WTC11 (cell line): ENCODE data around the gene SIN3A. TPM values are rescaled to one million over a fixed set of nuclear protein-coding genes. Genes with fewer than 3 reads are reported as not detected.
A peak's percentile ranks its signal among the peaks of the same experiment; 100 is the strongest.

Experiments used
- ATF1 ChIP-seq: sonication (generic); formaldehyde crosslinking; IDR thresholded peaks from 2 replicates; pipeline ENCODE4 v1.8.1; 2023; ENCODE audit warnings: mild to moderate bottlenecking, moderate library complexity, missing genetic modification reagents
- ESRRA ChIP-seq: sonication (generic); formaldehyde crosslinking; IDR thresholded peaks from 2 replicates; pipeline ENCODE4 v1.8.1; 2022; ENCODE audit warnings: mild to moderate bottlenecking, missing genetic modification reagents, borderline replicate concordance
- ETV6 ChIP-seq: sonication (generic); formaldehyde crosslinking; IDR thresholded peaks from 2 replicates; pipeline ENCODE4 v1.8.1; 2022; ENCODE audit warnings: mild to moderate bottlenecking, missing genetic modification reagents
- FOXJ3 ChIP-seq: sonication (generic); formaldehyde crosslinking; IDR thresholded peaks from 2 replicates; pipeline ENCODE4 v1.9.0; 2021; ENCODE audit warnings: missing genetic modification reagents, mild to moderate bottlenecking, borderline replicate concordance
- GTF2I ChIP-seq: fragments of 250-450 bp; sonication (Bioruptor Pico); conservative IDR thresholded peaks from 2 replicates; pipeline ENCODE4 v1.4.0; 2021; ENCODE audit warnings: mild to moderate bottlenecking
- HMGA2 ChIP-seq: fragments of 250-450 bp; sonication (Bioruptor Pico); IDR thresholded peaks from 2 replicates; pipeline ENCODE4 v1.4.0; 2021; ENCODE audit warnings: mild to moderate bottlenecking, moderate library complexity
- KAT7 ChIP-seq: sonication (generic); formaldehyde crosslinking; IDR thresholded peaks from 2 replicates; pipeline ENCODE4 v1.8.1; 2023; ENCODE audit warnings: missing genetic modification reagents, mild to moderate bottlenecking, borderline replicate concordance
- MYBL2 ChIP-seq: sonication (generic); formaldehyde crosslinking; IDR thresholded peaks from 2 replicates; pipeline ENCODE4 v1.8.1; 2023; ENCODE audit warnings: mild to moderate bottlenecking, moderate library complexity, missing genetic modification reagents
- NR1H2 ChIP-seq: sonication (generic); formaldehyde crosslinking; IDR thresholded peaks from 2 replicates; pipeline ENCODE4 v1.9.0; 2021; ENCODE audit warnings: mild to moderate bottlenecking, moderate library complexity, missing genetic modification reagents
- PRRX2 ChIP-seq: fragments of 250-450 bp; sonication (Bioruptor Pico); IDR thresholded peaks from 2 replicates; pipeline ENCODE4 v1.8.0; 2021; ENCODE audit warnings: mild to moderate bottlenecking
- RORB ChIP-seq: fragments of 250-450 bp; sonication (Bioruptor Pico); IDR thresholded peaks from 2 replicates; pipeline ENCODE4 v1.9.0; 2021; ENCODE audit warnings: mild to moderate bottlenecking
- TP53 ChIP-seq: sonication (generic); formaldehyde crosslinking; IDR thresholded peaks from 2 replicates; pipeline ENCODE4 v1.8.1; 2023; ENCODE audit warnings: mild to moderate bottlenecking, missing genetic modification reagents
- USF1 ChIP-seq: sonication (generic); formaldehyde crosslinking; IDR thresholded peaks from 2 replicates; pipeline ENCODE4 v1.8.0; 2022; ENCODE audit warnings: mild to moderate bottlenecking, missing genetic modification reagents
- ZNF232 ChIP-seq: sonication (generic); formaldehyde crosslinking; IDR thresholded peaks from 2 replicates; pipeline ENCODE4 v1.8.0; 2022; ENCODE audit warnings: mild to moderate bottlenecking, missing genetic modification reagents
- ZNF263 ChIP-seq: sonication (generic); formaldehyde crosslinking; IDR thresholded peaks from 2 replicates; pipeline ENCODE4 v1.8.1; 2022; ENCODE audit warnings: low read depth, mild to moderate bottlenecking, moderate library complexity, missing genetic modification reagents
- ZNF317 ChIP-seq: sonication (generic); formaldehyde crosslinking; IDR thresholded peaks from 2 replicates; pipeline ENCODE4 v1.8.1; 2023; ENCODE audit warnings: low read depth, mild to moderate bottlenecking, moderate library complexity, missing genetic modification reagents, borderline replicate concordance
- ZNF396 ChIP-seq: fragments of 250-450 bp; sonication (Bioruptor Pico); IDR thresholded peaks from 2 replicates; pipeline ENCODE4 v1.8.0; 2021; ENCODE audit warnings: mild to moderate bottlenecking, moderate library complexity, borderline replicate concordance
- ZNF416 ChIP-seq: fragments of 250-450 bp; sonication (Bioruptor Pico); IDR thresholded peaks from 2 replicates; pipeline ENCODE4 v1.9.0; 2021; ENCODE audit warnings: mild to moderate bottlenecking, inconsistent platforms
- ZNF671 ChIP-seq: fragments of 250-450 bp; sonication (Bioruptor Pico); IDR thresholded peaks from 2 replicates; pipeline ENCODE4 v1.8.0; 2021; ENCODE audit warnings: mild to moderate bottlenecking
- total RNA-seq: library from RNA; stranded (reverse); gene quantifications from 3 replicates; pipeline ENCODE4 v1.2.3, GENCODE V29; 2021
- TF ChIP-seq, protein P1 (sequence below): sonication (generic); formaldehyde crosslinking; IDR thresholded peaks from 2 replicates; pipeline ENCODE4 v1.8.0; 2022; ENCODE audit warnings: missing genetic modification reagents
- TF ChIP-seq, protein P2 (sequence below): sonication (generic); formaldehyde crosslinking; IDR thresholded peaks from 2 replicates; pipeline ENCODE4 v1.8.0; 2023; ENCODE audit warnings: missing genetic modification reagents, mild to moderate bottlenecking, borderline replicate concordance
- TF ChIP-seq, protein P3 (sequence below): fragments of 250-450 bp; sonication (Bioruptor Pico); IDR thresholded peaks from 2 replicates; pipeline ENCODE4 v1.8.0; 2021; ENCODE audit warnings: mild to moderate bottlenecking

SIN3A gene
- total RNA-seq, 1 experiment from 2014 or later = 113 TPM

DNA sequence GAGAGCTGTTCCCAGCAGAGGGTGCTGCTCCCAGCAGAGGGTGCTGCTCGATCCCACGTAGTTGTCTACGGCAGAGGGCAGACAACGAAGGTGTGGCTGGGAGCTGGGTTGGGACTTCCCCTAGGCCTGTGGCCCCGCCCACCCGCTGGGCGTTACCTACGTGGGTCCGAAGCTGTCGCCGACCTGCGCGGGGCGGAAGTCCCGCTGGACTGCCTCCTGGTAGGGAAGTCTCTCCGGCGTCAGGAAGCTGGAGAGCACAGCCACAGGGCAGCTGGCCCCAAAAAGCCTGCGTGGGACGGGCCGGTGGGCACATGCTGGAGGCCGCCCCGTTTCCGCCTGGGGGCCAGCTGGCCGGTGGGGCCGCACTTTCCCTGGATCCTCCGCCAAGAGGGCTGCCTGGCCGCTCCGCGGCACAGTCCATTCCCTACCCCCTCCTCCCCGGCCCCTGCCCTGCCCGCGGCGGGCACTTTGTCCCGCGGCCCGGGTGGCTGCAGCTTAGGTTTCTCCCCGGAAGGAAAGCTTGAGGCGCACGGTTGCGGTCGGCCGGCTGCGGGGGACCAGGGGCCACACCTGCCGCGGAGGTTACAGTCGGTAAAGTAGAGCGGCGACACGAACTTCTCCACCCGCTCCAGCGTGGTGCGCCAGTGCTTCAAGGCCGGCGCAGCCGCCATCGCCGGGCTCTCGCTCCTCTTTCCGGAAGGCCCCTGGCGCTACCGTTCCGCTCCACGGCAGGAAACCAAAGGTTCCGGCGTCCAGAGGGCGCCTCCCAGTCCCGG, 83.4 kb downstream of the SIN3A start, which contains the start of gene MAN2C1 (continued):
- TF ChIP-seq, protein P1, sequence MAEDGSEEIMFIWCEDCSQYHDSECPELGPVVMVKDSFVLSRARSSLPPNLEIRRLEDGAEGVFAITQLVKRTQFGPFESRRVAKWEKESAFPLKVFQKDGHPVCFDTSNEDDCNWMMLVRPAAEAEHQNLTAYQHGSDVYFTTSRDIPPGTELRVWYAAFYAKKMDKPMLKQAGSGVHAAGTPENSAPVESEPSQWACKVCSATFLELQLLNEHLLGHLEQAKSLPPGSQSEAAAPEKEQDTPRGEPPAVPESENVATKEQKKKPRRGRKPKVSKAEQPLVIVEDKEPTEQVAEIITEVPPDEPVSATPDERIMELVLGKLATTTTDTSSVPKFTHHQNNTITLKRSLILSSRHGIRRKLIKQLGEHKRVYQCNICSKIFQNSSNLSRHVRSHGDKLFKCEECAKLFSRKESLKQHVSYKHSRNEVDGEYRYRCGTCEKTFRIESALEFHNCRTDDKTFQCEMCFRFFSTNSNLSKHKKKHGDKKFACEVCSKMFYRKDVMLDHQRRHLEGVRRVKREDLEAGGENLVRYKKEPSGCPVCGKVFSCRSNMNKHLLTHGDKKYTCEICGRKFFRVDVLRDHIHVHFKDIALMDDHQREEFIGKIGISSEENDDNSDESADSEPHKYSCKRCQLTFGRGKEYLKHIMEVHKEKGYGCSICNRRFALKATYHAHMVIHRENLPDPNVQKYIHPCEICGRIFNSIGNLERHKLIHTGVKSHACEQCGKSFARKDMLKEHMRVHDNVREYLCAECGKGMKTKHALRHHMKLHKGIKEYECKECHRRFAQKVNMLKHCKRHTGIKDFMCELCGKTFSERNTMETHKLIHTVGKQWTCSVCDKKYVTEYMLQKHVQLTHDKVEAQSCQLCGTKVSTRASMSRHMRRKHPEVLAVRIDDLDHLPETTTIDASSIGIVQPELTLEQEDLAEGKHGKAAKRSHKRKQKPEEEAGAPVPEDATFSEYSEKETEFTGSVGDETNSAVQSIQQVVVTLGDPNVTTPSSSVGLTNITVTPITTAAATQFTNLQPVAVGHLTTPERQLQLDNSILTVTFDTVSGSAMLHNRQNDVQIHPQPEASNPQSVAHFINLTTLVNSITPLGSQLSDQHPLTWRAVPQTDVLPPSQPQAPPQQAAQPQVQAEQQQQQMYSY (CRISPR knock-in tag) = no peak
- no peak; the same call in 1 of the 2 replicates for TF ChIP-seq ZNF317 (CRISPR knock-in tag)
- TF ChIP-seq, protein P2, sequence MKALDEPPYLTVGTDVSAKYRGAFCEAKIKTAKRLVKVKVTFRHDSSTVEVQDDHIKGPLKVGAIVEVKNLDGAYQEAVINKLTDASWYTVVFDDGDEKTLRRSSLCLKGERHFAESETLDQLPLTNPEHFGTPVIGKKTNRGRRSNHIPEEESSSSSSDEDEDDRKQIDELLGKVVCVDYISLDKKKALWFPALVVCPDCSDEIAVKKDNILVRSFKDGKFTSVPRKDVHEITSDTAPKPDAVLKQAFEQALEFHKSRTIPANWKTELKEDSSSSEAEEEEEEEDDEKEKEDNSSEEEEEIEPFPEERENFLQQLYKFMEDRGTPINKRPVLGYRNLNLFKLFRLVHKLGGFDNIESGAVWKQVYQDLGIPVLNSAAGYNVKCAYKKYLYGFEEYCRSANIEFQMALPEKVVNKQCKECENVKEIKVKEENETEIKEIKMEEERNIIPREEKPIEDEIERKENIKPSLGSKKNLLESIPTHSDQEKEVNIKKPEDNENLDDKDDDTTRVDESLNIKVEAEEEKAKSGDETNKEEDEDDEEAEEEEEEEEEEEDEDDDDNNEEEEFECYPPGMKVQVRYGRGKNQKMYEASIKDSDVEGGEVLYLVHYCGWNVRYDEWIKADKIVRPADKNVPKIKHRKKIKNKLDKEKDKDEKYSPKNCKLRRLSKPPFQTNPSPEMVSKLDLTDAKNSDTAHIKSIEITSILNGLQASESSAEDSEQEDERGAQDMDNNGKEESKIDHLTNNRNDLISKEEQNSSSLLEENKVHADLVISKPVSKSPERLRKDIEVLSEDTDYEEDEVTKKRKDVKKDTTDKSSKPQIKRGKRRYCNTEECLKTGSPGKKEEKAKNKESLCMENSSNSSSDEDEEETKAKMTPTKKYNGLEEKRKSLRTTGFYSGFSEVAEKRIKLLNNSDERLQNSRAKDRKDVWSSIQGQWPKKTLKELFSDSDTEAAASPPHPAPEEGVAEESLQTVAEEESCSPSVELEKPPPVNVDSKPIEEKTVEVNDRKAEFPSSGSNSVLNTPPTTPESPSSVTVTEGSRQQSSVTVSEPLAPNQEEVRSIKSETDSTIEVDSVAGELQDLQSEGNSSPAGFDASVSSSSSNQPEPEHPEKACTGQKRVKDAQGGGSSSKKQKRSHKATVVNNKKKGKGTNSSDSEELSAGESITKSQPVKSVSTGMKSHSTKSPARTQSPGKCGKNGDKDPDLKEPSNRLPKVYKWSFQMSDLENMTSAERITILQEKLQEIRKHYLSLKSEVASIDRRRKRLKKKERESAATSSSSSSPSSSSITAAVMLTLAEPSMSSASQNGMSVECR (CRISPR knock-in tag) = peak; percentile 2; the same call in 1 of the 2 replicates
- peak; percentile 51; the same call in 1 of the 2 replicates for TF ChIP-seq USF1 (CRISPR knock-in tag)
- TF ChIP-seq GTF2I = no peak
- peak; percentile 69 for TF ChIP-seq NR1H2 (CRISPR knock-in tag)
- peak; percentile 78; the same call in 1 of the 2 replicates for TF ChIP-seq ESRRA
- TF ChIP-seq ZNF416 (CRISPR knock-in tag) = peak; percentile 41; the same call in 1 of the 2 replicates
- TF ChIP-seq, protein P3, sequence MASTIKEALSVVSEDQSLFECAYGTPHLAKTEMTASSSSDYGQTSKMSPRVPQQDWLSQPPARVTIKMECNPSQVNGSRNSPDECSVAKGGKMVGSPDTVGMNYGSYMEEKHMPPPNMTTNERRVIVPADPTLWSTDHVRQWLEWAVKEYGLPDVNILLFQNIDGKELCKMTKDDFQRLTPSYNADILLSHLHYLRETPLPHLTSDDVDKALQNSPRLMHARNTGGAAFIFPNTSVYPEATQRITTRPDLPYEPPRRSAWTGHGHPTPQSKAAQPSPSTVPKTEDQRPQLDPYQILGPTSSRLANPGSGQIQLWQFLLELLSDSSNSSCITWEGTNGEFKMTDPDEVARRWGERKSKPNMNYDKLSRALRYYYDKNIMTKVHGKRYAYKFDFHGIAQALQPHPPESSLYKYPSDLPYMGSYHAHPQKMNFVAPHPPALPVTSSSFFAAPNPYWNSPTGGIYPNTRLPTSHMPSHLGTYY = 0 out of 2 replicates have a peak, but pooled peaks have one; percentile 67
- TF ChIP-seq KAT7 (CRISPR knock-in tag) = peak; percentile 31
- TF ChIP-seq RORB (CRISPR knock-in tag) = no peak
- peak; percentile 89 for TF ChIP-seq PRRX2 (CRISPR knock-in tag)
- TF ChIP-seq ZNF232 (CRISPR knock-in tag) = no peak
- peak; percentile 12; the same call in 1 of the 2 replicates for TF ChIP-seq ATF1 (CRISPR knock-in tag)
- TF ChIP-seq ZNF671 (CRISPR knock-in tag) = peak; percentile 64; the same call in 1 of the 2 replicates
- no peak for TF ChIP-seq HMGA2 (CRISPR knock-in tag)
- no peak; the same call in 1 of the 2 replicates for TF ChIP-seq MYBL2 (CRISPR knock-in tag)
- TF ChIP-seq ZNF263 (CRISPR knock-in tag) = no peak; the same call in 1 of the 2 replicates
- TF ChIP-seq TP53 (CRISPR knock-in tag) = no peak
- peak; percentile 56; the same call in 1 of the 2 replicates for TF ChIP-seq FOXJ3 (CRISPR knock-in tag)
- peak; percentile 79; the same call in 1 of the 2 replicates for TF ChIP-seq ETV6 (CRISPR knock-in tag)
- TF ChIP-seq ZNF396 (CRISPR knock-in tag) = no peak
